ENCODE measurements around the gene FBXW8. TPM values are rescaled to one million over a fixed set of nuclear protein-coding genes. Genes with fewer than 3 reads are reported as not detected.

The FBXW8 gene
- total RNA-seq, 1 donor from 2014 or later, result 5.8 TPM

GRCh38 chr12:116964054-116965050, 53.6 kb downstream of the FBXW8 start:
- FAIRE-seq, result no peak
- H3K36me3 ChIP-seq (ENCODE audit: control insufficient read depth, insufficient read depth, low read length), result peaks cover 4% of the 10 kb centered on the region
- DNase-seq (ENCODE audit: low read depth), result no peak
- H3K4me3 ChIP-seq (ENCODE audit: low read depth, low read length), result no peak overlapping the region
- H3K27me3 ChIP-seq (ENCODE audit: control insufficient read depth, insufficient read depth, low read length), result no peaks in the 10 kb centered on the region
- TF ChIP-seq CTCF (IDR thresholded peaks at IDR 0.05; ENCODE audit: insufficient read depth, low read length, severe bottlenecking), result no peak

GRCh38 chr12:116968986-116969385, 58.2 kb downstream of the FBXW8 start:
- H3K27me3 ChIP-seq (ENCODE audit: control insufficient read depth, insufficient read depth, low read length), result no peaks in the 10 kb centered on the region
- TF ChIP-seq CTCF (IDR thresholded peaks at IDR 0.05; ENCODE audit: insufficient read depth, low read length, severe bottlenecking), result no peak
- H3K4me3 ChIP-seq (ENCODE audit: low read depth, low read length), result no peak overlapping the region
- DNase-seq (ENCODE audit: low read depth) (no peak), FAIRE-seq (no peak)
- H3K36me3 ChIP-seq (ENCODE audit: control insufficient read depth, insufficient read depth, low read length), result peaks cover 7% of the 10 kb centered on the region

- Histone ChIP-seq H3K4me3 (ENCODE audit: low read depth, low read length) (no peak overlapping the region), H3K27me3 (ENCODE audit: control insufficient read depth, insufficient read depth, low read length) (no peaks in the 10 kb centered on the region), H3K36me3 (ENCODE audit: control insufficient read depth, insufficient read depth, low read length) (peaks cover 7% of the 10 kb centered on the region)
- DNase-seq (ENCODE audit: low read depth) (no peak), FAIRE-seq (no peak)
- TF ChIP-seq CTCF (IDR thresholded peaks at IDR 0.05; ENCODE audit: insufficient read depth, low read length, severe bottlenecking), result no peak
Observed at GRCh38 chr12:116969615-116970585, 59.1 kb downstream of the FBXW8 start.

GRCh38 chr12:116971222-116971621, 60.5 kb downstream of the FBXW8 start:
- Histone ChIP-seq H3K36me3 (ENCODE audit: control insufficient read depth, insufficient read depth, low read length) (peaks cover 6% of the 10 kb centered on the region), H3K27me3 (ENCODE audit: control insufficient read depth, insufficient read depth, low read length) (no peaks in the 10 kb centered on the region), H3K4me3 (ENCODE audit: low read depth, low read length) (no peak overlapping the region)
- TF ChIP-seq CTCF (IDR thresholded peaks at IDR 0.05; ENCODE audit: insufficient read depth, low read length, severe bottlenecking), result no peak
- FAIRE-seq, result no peak
- no peak for DNase-seq (ENCODE audit: low read depth)

- Histone ChIP-seq H3K36me3 (ENCODE audit: control insufficient read depth, insufficient read depth, low read length) (peaks cover 4% of the 10 kb centered on the region), H3K4me3 (ENCODE audit: low read depth, low read length) (no peak overlapping the region), H3K27me3 (ENCODE audit: control insufficient read depth, insufficient read depth, low read length) (no peaks in the 10 kb centered on the region)
- no peak for TF ChIP-seq CTCF (IDR thresholded peaks at IDR 0.05; ENCODE audit: insufficient read depth, low read length, severe bottlenecking)
- DNase-seq (ENCODE audit: low read depth), result no peak
- no peak for FAIRE-seq
Observed at GRCh38 chr12:116975779-116976393, 65.1 kb downstream of the FBXW8 start.

Data from bronchial epithelial cell (primary cell).